ENCODE results near the gene NDUFC2.

DNA sequence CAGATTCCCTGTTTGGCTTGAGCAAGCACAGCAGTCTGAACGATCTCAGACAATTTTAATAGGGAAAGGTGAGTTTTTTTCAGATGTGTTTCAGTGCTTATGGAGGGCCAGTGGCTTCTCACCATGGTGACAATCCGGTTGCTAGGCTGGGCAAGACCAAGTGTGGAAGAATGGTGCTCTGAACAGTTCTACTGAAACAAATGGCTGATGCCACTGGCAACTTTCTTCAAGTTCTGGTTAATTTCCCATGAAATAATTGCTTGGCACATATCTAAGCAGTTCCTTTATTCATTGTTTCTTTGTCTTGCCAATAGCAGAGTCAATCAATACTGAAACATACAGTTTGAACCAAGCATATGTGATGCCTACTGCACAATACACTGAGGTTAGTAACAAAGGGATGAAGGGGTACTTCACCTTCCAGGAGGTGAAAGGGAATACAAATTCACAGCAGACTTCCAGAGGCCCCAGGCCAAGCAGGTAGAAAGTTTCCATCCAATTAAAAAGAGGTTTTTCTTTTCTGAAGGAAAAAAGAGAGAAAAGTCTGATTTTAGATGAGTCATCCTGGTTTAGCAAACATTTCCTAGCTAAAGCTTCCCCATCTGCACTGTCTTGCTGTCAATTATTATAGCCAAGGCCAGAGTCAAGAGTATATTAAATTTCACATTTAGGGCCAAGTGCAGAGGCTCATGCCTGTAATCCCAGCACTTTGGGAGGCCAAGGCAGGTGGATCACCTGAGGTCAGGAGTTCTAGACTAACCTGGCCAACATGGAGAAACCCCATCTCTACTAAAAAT, 21.2 kb upstream of the NDUFC2 start:
- TF ChIP-seq, protein P1, sequence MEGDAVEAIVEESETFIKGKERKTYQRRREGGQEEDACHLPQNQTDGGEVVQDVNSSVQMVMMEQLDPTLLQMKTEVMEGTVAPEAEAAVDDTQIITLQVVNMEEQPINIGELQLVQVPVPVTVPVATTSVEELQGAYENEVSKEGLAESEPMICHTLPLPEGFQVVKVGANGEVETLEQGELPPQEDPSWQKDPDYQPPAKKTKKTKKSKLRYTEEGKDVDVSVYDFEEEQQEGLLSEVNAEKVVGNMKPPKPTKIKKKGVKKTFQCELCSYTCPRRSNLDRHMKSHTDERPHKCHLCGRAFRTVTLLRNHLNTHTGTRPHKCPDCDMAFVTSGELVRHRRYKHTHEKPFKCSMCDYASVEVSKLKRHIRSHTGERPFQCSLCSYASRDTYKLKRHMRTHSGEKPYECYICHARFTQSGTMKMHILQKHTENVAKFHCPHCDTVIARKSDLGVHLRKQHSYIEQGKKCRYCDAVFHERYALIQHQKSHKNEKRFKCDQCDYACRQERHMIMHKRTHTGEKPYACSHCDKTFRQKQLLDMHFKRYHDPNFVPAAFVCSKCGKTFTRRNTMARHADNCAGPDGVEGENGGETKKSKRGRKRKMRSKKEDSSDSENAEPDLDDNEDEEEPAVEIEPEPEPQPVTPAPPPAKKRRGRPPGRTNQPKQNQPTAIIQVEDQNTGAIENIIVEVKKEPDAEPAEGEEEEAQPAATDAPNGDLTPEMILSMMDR (IDR thresholded peaks at IDR 0.05), result no peak
- TF ChIP-seq POLR2AphosphoS5 (IDR thresholded peaks at IDR 0.05), result no peak
- no peak for TF ChIP-seq POLR2A (IDR thresholded peaks at IDR 0.05)
- no peak for TF ChIP-seq EP300 (IDR thresholded peaks at IDR 0.05)

All from gastroesophageal sphincter (tissue), 3 donors.